Measurements from ENCODE around the gene TRMT2A.

TRMT2A gene

DNA sequence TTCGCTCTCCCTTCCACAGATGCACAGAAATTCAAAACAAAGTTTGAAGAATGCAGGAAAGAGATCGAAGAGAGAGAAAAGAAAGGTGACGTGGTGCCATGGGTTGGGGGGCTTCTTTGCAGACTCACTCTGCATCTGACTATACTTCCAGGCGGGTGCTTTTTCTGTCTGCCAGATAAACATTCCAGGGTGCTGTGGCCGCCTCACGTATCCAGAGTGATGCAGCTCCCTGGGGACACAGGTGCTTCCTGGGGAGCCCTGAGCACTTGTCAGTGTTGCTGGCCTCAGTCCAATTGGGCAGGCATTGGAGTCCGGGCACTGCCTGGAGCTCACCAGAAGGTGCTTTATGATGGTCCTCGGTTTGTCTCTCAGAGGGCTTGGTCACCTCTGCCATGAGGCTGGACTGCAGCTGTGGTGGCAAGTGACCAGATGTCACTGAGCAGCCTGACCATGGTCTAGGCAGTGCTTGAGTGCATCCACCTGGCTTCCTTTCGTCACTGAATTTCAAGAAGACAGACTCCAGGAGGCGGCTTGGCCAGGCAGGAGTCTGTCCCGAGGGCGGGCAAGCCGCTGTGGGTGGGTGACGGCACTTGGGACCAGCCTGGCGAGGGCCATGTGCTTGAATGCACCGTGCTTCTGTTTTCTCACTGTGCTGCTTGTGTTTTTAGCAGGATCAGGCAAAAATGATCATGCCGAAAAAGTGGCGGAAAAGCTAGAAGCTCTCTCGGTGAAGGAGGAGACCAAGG, 9.4 kb upstream of the TRMT2A start:
- DNase-seq (no peak), ATAC-seq (replicated peaks) (no peak)
- H3K36me3 Mint-ChIP-seq, result peaks cover 35% of the 10 kb centered on the region in 2 donors
- H3K27me3 Mint-ChIP-seq, result no peaks in the 10 kb centered on the region
- H3K4me3 Mint-ChIP-seq, result no peak overlapping the region
- H3K9me3 Mint-ChIP-seq, result no peaks in the 10 kb centered on the region
- H3K27ac Mint-ChIP-seq, result peak overlapping the region; percentile 34
- H3K4me1 Mint-ChIP-seq, result peaks cover 20 to 28% of the 10 kb centered on the region in 2 donors

DNA sequence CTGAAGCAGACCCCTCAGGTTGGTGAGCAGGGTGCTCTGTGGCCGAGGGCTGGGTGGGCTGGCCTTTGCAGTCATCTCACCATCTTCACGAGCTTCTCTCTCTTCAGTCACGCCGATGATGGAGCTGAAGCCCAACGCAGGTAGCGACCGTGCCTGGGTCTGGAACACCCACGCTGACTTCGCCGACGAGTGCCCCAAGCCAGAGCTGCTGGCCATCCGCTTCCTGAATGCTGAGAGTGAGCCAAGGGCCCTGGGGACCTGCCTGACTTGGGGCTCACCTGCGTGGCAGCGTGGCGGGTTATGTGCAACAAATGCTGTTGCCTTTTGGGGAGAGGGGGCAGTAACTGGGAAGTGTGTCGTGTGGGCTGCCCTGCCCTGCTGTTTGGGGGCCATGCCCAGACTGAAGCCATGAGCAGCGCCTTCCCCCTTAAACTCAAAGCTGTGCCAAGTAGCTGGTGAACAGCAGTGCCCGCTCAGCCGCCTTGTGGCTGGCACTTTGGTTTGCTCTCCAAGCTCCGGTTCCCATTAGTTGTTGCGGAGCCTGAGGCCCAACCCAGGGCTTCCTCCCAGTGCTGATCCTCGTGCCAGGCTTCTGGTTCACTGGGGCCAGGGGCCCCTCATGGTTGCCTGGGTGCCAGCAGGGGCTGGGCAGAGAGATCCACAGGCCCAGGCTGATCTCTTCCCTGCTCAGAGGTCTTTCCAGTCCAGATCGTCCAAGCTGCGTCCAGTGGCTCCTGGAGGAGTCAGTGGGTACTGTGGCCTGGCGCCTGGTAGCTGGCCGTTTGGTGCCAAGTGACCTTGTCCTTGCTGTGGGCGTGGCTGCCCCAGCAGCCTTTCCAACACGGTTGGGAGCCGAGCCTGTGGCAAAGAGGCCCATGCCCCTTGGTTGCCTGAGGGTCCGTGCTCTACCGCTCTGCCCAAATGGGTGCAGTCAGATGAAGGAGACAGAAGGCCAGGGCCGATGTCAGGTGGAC, 8.5 kb upstream of the TRMT2A start:
- no peaks in the 10 kb centered on the region for H3K9me3 Mint-ChIP-seq
- peak overlapping the region; percentile 9 for H3K27ac Mint-ChIP-seq
- ATAC-seq (replicated peaks) (no peak), DNase-seq (no peak)
- H3K4me1 Mint-ChIP-seq, result peaks cover 21 to 33% of the 10 kb centered on the region in 2 donors
- no peak overlapping the region for H3K4me3 Mint-ChIP-seq
- H3K36me3 Mint-ChIP-seq, result peaks cover 40 to 45% of the 10 kb centered on the region in 2 donors
- no peaks in the 10 kb centered on the region for H3K27me3 Mint-ChIP-seq

DNA sequence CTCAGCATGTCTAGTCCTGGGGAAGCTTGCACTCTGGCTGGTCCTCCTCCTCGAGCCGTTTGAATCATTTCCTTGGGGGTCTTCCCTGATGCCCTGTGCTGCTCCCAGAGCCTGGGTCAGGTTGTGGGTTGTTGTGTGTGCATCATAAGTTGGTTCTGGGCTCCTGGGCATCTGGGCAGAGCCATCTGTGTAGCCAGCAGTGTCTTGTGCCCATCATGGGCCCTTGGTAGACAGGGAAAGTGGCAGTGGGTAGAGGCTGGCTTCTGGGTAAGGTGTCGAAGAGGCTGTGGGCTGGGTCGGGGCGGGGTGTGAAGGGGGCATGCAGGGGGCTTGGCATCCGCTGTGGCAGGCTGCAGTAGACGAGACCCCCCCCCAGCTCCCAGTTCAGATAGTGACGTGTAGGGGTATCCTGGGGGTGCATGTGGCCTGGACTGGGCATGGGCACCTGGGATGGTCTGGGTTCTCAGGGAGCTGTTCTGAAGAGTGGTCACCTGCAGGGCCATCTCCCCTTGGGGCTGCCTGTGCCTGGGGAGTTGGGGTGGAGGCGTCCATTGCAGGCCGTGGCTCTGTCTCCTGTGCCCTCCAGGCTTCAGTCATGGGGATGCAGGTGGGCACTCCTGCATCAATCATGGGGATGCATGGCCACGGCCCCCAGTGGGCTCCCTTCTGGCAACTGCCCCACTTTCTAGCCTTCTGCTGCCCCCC, 7.2 kb upstream of the TRMT2A start:
- H3K4me3 Mint-ChIP-seq, result no peak overlapping the region
- peaks cover 51 to 52% of the 10 kb centered on the region in 2 donors for H3K36me3 Mint-ChIP-seq
- peaks cover 23 to 44% of the 10 kb centered on the region in 2 donors for H3K4me1 Mint-ChIP-seq
- H3K27me3 Mint-ChIP-seq, result no peaks in the 10 kb centered on the region
- DNase-seq (no peak), ATAC-seq (replicated peaks) (no peak)
- H3K9me3 Mint-ChIP-seq, result no peaks in the 10 kb centered on the region
- peak overlapping the region; percentile 32 for H3K27ac Mint-ChIP-seq

DNA sequence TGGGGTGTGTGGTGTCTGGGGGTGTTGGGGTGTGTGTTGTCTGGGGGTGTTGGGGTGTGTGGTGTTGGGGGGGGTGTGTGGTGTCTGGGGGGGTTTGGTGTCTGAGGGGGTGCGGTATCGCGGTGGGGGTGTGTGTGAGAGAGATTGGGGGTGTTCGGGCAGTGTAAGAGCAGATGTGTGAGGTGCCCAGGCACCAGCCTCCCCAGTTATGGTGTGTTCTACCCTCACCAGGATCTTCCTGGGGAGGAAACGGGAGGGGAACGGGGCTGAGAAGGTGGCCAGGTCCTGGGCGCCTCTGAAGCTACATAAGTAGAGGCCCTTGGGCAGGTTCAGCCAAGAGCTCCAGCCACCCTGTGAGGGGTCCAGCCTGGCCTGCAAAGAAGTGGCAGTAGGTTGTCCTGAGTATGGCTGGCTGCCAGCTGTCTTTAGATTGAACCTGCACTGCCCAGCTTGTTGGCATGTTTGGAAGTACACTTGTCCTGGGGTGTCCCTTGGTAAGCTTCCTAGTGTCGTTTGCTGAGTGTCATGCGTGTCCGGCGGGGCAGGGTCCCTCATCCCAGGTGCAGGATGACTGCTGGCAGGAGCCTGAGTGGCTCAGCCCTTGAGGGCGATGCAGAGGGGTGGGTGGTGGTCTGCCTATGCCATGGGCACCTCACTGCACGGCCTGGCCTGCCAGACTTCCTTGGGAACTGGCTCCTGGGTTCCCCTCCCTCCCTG, 6.5 kb upstream of the TRMT2A start:
- H3K9me3 Mint-ChIP-seq, result no peaks in the 10 kb centered on the region
- no peak overlapping the region for H3K27ac Mint-ChIP-seq
- ATAC-seq (replicated peaks), result no peak
- peaks cover 27 to 51% of the 10 kb centered on the region in 2 donors for H3K4me1 Mint-ChIP-seq
- H3K4me3 Mint-ChIP-seq, result no peak overlapping the region
- H3K27me3 Mint-ChIP-seq, result no peaks in the 10 kb centered on the region
- no peak for DNase-seq
- H3K36me3 Mint-ChIP-seq, result peaks cover 56% of the 10 kb centered on the region in 2 donors

DNA sequence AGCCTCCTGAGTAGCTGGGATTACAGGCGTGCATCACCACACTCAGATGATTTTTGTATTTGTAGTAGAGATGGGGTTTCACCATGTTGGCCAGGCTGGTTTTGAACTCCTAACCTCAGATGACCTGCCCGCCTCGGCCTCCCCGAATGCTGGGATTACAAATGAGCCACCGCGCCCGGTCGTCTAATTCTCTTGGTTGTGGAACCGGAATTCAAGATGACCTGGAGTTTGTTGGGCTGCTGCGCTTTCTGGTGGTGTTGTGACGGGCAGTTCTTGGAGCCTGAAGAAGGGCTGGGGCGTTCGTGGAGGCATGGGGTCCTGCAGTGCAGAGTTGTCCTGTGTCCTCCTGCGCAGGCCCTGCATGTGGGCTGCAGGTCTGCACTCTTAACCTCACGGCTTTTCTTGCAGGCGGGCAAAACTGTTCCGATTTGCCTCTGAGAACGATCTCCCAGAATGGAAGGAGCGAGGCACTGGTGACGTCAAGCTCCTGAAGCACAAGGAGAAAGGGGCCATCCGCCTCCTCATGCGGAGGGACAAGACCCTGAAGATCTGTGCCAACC, 4.9 kb upstream of the TRMT2A start:
- H3K4me3 Mint-ChIP-seq, result no peak overlapping the region
- no peak for ATAC-seq (replicated peaks)
- peak overlapping the region; percentile 81 for H3K27ac Mint-ChIP-seq
- peaks cover 57% of the 10 kb centered on the region in 2 donors for H3K36me3 Mint-ChIP-seq
- H3K4me1 Mint-ChIP-seq, result peaks cover 28 to 51% of the 10 kb centered on the region in 2 donors
- H3K27me3 Mint-ChIP-seq, result no peaks in the 10 kb centered on the region
- DNase-seq, result no peak
- H3K9me3 Mint-ChIP-seq, result no peaks in the 10 kb centered on the region

DNA sequence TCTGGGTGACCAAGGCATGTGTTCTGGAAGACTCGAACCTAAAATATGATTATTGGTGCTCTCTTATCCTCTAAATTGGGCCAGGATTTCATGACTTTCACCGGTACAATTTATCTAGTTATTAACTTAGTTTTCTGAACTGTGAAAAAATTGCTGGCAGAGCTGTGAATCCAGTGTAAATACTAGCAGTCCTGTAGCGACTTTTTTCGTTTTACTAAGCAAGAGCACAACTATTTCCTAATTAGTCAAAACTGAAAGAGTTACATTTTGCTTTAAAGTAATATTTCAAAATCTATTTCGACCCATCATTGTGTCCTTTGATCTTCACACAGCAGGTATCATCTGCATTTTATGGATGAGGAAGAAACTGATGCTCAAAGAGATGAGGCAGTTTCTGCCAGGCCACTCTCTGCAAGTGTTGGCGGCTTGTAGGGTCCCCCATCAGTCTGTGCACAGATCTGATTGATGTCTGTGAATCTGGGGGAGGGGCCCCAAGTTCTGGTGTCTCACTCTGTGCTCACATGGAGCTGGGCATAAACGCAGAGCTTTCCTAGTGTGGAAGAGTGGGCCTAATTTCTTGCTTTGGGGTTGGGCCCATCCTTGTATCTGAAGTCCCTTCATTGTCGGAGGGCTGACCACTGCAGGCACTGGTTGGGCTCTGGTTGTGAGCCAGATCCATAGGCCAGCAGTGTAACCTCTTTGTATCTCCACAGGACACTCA, 1.4 kb upstream of the TRMT2A start:
- H3K4me3 Mint-ChIP-seq, result peak overlapping the region; percentile 86 to 93
- peak overlapping the region; percentile 96 for H3K27ac Mint-ChIP-seq
- H3K36me3 Mint-ChIP-seq, result peaks cover 54 to 60% of the 10 kb centered on the region in 2 donors
- ATAC-seq (replicated peaks) (no peak), DNase-seq (no peak)
- peaks cover 39 to 73% of the 10 kb centered on the region in 2 donors for H3K4me1 Mint-ChIP-seq
- H3K27me3 Mint-ChIP-seq, result no peaks in the 10 kb centered on the region
- no peaks in the 10 kb centered on the region for H3K9me3 Mint-ChIP-seq

DNA sequence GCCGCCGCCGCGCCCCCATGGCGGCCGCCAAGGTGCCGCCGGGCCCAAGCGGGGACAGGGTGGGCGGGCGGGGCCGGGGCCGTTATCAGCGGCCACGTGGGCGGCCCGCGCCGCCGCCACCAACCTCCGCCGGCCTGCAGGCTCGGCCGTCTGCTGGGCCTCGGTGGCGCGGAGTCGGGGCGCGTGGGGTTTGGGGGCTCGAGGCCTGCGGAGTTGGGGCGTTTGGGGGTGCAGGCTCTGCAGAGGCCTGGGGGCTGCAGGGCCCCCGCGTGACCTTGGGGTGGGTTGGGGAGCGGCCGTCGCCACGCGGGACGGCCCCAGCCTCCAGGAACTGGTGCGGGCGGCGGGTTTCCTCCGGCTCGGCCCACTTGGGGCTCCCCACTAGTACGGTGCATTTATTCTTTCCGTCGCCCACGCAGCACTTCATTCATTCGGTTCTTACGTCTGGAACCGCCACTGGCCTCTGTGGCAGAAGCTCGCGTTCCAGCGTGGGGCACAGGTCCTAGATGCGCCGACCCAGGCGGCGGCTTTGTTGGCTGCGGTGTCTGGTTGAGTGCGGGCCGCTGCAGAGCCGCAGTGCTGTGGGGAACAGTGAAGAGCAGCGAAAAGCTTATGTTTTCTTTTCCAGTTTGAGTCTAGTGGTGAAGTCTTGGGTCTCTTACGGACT, 740 bp upstream of the TRMT2A start:
- ATAC-seq (replicated peaks) (peak; percentile 58 to 60), DNase-seq (peak; percentile 81)
- Mint-ChIP-seq H3K36me3 (peaks cover 50 to 56% of the 10 kb centered on the region in 2 donors), H3K27me3 (no peaks in the 10 kb centered on the region), H3K4me1 (peaks cover 37 to 78% of the 10 kb centered on the region in 2 donors), H3K4me3 (peak overlapping the region; percentile 86 to 93), H3K27ac (peak overlapping the region; percentile 96), H3K9me3 (no peaks in the 10 kb centered on the region)

DNA sequence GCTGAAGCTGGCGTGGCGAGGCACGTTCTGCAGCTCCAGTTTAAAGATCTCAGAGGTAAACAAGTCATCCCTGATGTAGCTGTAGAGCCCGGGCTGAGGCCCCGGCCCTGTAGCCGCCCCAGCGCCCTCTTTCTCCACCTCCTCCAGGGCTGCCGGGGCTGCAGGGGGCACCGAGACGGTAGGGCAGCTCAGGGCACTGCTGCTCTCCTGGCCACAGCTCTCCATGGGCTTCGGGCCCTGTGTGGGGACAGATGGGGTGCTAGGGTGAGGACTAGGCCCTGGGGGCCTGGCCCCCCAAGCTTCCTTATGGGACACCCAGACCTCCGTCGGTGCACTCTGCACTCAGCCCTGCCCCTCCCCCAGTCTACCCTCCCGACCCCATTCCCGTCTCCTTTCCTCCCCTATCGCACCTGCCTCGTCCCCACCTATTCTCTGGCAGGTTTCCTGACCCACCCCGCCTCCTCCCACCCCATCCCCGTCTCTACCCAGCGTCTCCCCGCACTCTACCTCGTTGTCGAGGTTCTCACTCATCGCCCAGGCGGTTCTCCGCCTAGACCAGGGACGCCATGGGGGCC, 563 bp downstream of the TRMT2A start:
- ATAC-seq (replicated peaks), result no peak
- Mint-ChIP-seq H3K4me3 (peak overlapping the region; percentile 86 to 91), H3K27ac (peak overlapping the region; percentile 97), H3K9me3 (no peaks in the 10 kb centered on the region), H3K4me1 (peaks cover 37 to 78% of the 10 kb centered on the region in 2 donors), H3K36me3 (peaks cover 47 to 52% of the 10 kb centered on the region in 2 donors), H3K27me3 (no peaks in the 10 kb centered on the region)
- no peak for DNase-seq

DNA sequence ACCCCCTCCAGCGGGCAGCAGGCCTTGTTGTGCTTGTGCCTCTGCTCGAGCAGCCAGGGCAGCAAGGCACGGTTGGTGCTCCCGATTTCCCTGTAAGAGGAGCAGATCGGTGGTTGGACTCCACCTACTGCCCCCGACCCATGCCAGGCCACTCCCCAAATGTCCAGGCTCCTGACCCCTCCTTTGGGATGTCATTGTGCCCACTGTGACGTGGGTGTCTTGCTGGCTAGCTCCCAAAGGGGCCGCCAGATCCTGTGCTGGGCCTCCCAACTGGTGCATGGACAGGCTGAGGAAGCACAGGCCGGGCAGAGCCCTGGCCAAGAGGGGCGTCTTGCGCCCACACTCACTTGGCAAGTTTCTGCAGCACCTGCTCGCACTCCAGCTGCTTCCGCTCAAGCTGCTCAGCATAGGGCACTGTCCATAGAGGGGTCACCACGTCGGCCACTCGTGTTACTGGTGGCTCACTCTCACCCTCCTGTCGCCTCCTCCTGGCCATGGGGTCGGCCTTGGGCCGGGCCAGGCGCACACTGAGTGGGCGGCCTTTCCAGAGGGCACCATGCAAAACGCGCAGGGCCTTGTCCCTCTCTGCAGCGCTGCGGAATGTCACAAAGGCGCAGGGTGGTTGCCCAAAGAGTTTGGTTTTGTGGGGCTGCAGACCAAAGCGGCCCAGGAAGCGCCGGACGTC, 1.2 kb downstream of the TRMT2A start, which contains the start of gene RANBP1:
RANBP1 (plus strand) TSS at position 414 of the 685 bp plus-strand sequence; CDS start at position 495, 81 bp downstream.
- H3K9me3 Mint-ChIP-seq, result no peaks in the 10 kb centered on the region
- H3K36me3 Mint-ChIP-seq, result peaks cover 43 to 51% of the 10 kb centered on the region in 2 donors
- no peaks in the 10 kb centered on the region for H3K27me3 Mint-ChIP-seq
- ATAC-seq (replicated peaks), result no peak
- H3K4me1 Mint-ChIP-seq, result peaks cover 41 to 78% of the 10 kb centered on the region in 2 donors
- DNase-seq, result no peak
- H3K4me3 Mint-ChIP-seq, result peak within 1 kb of the TSS; percentile 86 to 91
- H3K27ac Mint-ChIP-seq, result peak within 1 kb of the TSS; percentile 97

DNA sequence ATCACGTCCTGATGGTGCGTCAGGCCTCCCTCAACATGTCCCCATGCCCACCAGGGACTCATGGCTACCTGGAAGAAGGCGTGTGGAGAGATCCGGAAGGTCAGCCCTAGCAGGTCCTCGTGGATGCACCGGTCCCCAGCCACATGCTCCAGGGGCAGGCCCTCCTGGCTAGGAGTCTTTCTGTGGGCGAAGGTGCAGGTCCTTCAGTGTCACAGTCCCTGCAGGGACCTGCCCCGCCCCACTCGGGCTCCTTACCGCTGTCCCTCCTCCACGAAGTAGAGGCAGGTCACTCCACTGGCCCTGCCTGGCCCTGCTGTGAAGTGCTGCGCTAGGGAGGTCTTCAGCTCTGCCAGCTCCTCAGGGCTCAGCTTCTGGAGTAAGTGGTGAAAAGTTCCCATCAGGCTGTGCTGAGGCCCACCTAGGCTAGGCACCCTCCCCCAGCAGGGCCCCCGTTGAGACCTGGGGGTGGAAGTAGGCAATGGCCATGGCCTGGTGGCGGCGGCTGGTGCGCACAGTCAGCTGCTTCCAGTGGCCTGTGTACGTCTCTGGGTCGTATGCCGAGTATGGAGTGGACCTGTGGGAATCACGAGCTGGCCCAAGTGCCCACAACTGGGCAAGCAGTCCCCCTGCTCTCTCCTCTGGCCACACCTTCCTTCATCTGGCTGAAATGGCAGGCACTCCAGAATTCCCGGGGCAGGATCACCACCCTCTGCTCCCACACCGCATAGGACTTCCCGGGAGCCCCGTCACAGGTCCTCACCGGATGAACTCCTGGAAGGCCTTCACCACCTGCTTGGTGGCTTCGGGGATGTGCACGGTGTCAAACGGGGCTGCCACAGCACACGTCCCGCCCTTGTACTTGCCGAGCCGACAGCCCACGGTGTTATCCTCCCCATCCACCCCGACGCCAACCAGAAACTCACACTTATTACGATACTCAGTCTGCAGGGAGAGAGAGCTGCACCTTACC, 2.2 kb downstream of the TRMT2A start:
- Mint-ChIP-seq H3K4me3 (peak overlapping the region; percentile 86 to 91), H3K27ac (peak overlapping the region; percentile 93), H3K9me3 (no peaks in the 10 kb centered on the region), H3K4me1 (peaks cover 44 to 77% of the 10 kb centered on the region in 2 donors), H3K27me3 (no peaks in the 10 kb centered on the region), H3K36me3 (peaks cover 36 to 48% of the 10 kb centered on the region in 2 donors)
- no peak for ATAC-seq (replicated peaks)
- DNase-seq, result no peak
